ENCODE measurements around the gene MARK2.

- TF ChIP-seq CTCF (conservative IDR thresholded peaks at IDR 0.05 in 1 of 2, IDR thresholded peaks at IDR 0.05 in 1 of 2; ENCODE audit: low read depth in 1 of 2, low read length in 2 of 2) (no peak), EZH2 (IDR thresholded peaks at IDR 0.05; ENCODE audit: low read length, missing control alignments) (no peak)
Measured at GRCh38 chr11:63867511-63867910, 28.6 kb downstream of the MARK2 start.
